ENCODE results near the gene MYT1. TPM values are rescaled to one million over a fixed set of nuclear protein-coding genes. Genes with fewer than 3 reads are reported as not detected.

Gene MYT1
- total RNA-seq, 4 donors from 2014 or later, result 0.16 to 0.55 TPM; not detected in 2

- Histone ChIP-seq H3K4me3 (no peak overlapping the region), H3K9me3 (no peaks in the 10 kb centered on the region), H3K27ac (no peak overlapping the region), H3K4me1 (peaks cover 4 to 38% (median 18%) of the 10 kb centered on the region in 4 donors), H3K36me3 (no peaks in the 10 kb centered on the region), H3K27me3 (no peaks in the 10 kb centered on the region)
- TF ChIP-seq EP300 (IDR thresholded peaks at IDR 0.05; ENCODE audit: low read depth), result no peak
- no peak for TF ChIP-seq CTCF (IDR thresholded peaks at IDR 0.05)
- TF ChIP-seq POLR2A (IDR thresholded peaks at IDR 0.05), result no peak
- TF ChIP-seq POLR2AphosphoS5 (IDR thresholded peaks at IDR 0.05), result no peak
- intact Hi-C loops (cut with DNase I; ENCODE audit: low total_unique reads), result no loop called here
- in situ Hi-C loops (cut with MboI; ENCODE audit: low pct_ligation_motif_present in 1 of 4, low pct_unique_long_range_greater_than_20kb in 1 of 4, low sequenced_read_pairs in 3 of 4), result no loop called here
- DNase-seq, result no peak
- WGBS, 2 donors (ENCODE audit: low coverage in 1 of 2), result 88 to 91% methylated on average over 9 of the region's 9 CpGs
Measured at GRCh38 chr20:64258071-64258823, 94.0 kb downstream of the MYT1 start.

GRCh38 chr20:64260239-64260638 lies 96.0 kb downstream of the MYT1 start:
- no peak for TF ChIP-seq CTCF (IDR thresholded peaks at IDR 0.05)
- no peak for TF ChIP-seq POLR2A (IDR thresholded peaks at IDR 0.05)
- TF ChIP-seq EP300 (IDR thresholded peaks at IDR 0.05; ENCODE audit: low read depth), result no peak
- TF ChIP-seq POLR2AphosphoS5 (IDR thresholded peaks at IDR 0.05), result no peak
- no peak for DNase-seq
- intact Hi-C loops (cut with DNase I; ENCODE audit: low total_unique reads), result no loop called here
- in situ Hi-C loops (cut with MboI; ENCODE audit: low pct_ligation_motif_present in 1 of 4, low pct_unique_long_range_greater_than_20kb in 1 of 4, low sequenced_read_pairs in 3 of 4), result no loop called here
- H3K4me3 ChIP-seq, result no peak overlapping the region
- H3K27me3 ChIP-seq, result no peaks in the 10 kb centered on the region
- H3K36me3 ChIP-seq, result peaks cover 0 to 2% (median 0%) of the 10 kb centered on the region in 4 donors
- WGBS, 2 donors (ENCODE audit: low coverage in 1 of 2), result 64 to 73% methylated on average over 6 of the region's 6 CpGs
- peak overlapping the region in 1 of 4 donors; percentile 59 for H3K27ac ChIP-seq
- H3K9me3 ChIP-seq, result no peaks in the 10 kb centered on the region
- peaks cover 4 to 34% (median 15%) of the 10 kb centered on the region in 4 donors for H3K4me1 ChIP-seq

- WGBS, 2 donors (ENCODE audit: low coverage in 1 of 2), result 38 to 65% methylated on average over 9 of the region's 9 CpGs
- H3K4me3 ChIP-seq, result no peak overlapping the region
- DNase-seq, result no peak
- in situ Hi-C loops (cut with MboI; ENCODE audit: low pct_ligation_motif_present in 1 of 4, low pct_unique_long_range_greater_than_20kb in 1 of 4, low sequenced_read_pairs in 3 of 4), result no loop called here
- H3K36me3 ChIP-seq, result peaks cover 0 to 5% (median 2%) of the 10 kb centered on the region in 4 donors
- H3K4me1 ChIP-seq, result peaks cover 4 to 33% (median 14%) of the 10 kb centered on the region in 4 donors
- TF ChIP-seq EP300 (IDR thresholded peaks at IDR 0.05; ENCODE audit: low read depth) (no peak), POLR2AphosphoS5 (IDR thresholded peaks at IDR 0.05) (peak in 2 of 3 donors; percentile 28 to 48), CTCF (IDR thresholded peaks at IDR 0.05) (no peak), POLR2A (IDR thresholded peaks at IDR 0.05) (no peak)
- H3K27ac ChIP-seq, result peak overlapping the region in 3 of 4 donors; percentile 32 to 59 (median 40)
- intact Hi-C loops (cut with DNase I; ENCODE audit: low total_unique reads), result no loop called here
- H3K9me3 ChIP-seq, result no peaks in the 10 kb centered on the region
- H3K27me3 ChIP-seq, result no peaks in the 10 kb centered on the region
Measured at GRCh38 chr20:64261138-64261537, 96.9 kb downstream of the MYT1 start.

GRCh38 chr20:64264091-64264490 lies 99.8 kb downstream of the MYT1 start:
- Histone ChIP-seq H3K9me3 (no peaks in the 10 kb centered on the region), H3K27me3 (no peaks in the 10 kb centered on the region), H3K27ac (no peak overlapping the region), H3K36me3 (peaks cover 0 to 13% (median 3%) of the 10 kb centered on the region in 4 donors), H3K4me1 (peaks cover 0 to 12% (median 1%) of the 10 kb centered on the region in 4 donors), H3K4me3 (no peak overlapping the region)
- TF ChIP-seq POLR2AphosphoS5 (IDR thresholded peaks at IDR 0.05) (no peak), EP300 (IDR thresholded peaks at IDR 0.05; ENCODE audit: low read depth) (no peak), POLR2A (IDR thresholded peaks at IDR 0.05) (no peak)
- in situ Hi-C loops (cut with MboI; ENCODE audit: low pct_ligation_motif_present in 1 of 4, low pct_unique_long_range_greater_than_20kb in 1 of 4, low sequenced_read_pairs in 3 of 4) (no loop called here), intact Hi-C loops (cut with DNase I; ENCODE audit: low total_unique reads) (no loop called here)
- DNase-seq, result no peak
- WGBS, 2 donors (ENCODE audit: low coverage in 1 of 2), result 79 to 84% methylated on average over 4 of the region's 4 CpGs
